IMR-90 (cell line): ENCODE data around the gene TRIM44.

Experiments
- BHLHE40 ChIP-seq: fragments of 150-350 bp; IDR thresholded peaks from 2 replicates; pipeline ENCODE4 v1.6.1; 2016; ENCODE audit warnings: mild to moderate bottlenecking, low read depth, low read length
- CTCF ChIP-seq: conservative IDR thresholded peaks from 2 replicates; pipeline ENCODE4 v1.5.1; 2012; ENCODE audit warnings: mild to moderate bottlenecking, low read depth, low read length, improper control_type of control experiment
- MAZ ChIP-seq: IDR thresholded peaks from 2 replicates; pipeline ENCODE4 v1.6.1; 2012; ENCODE audit warnings: low read depth, mild to moderate bottlenecking, low read length, improper control_type of control experiment, moderate library complexity, borderline replicate concordance
- POLR2A ChIP-seq: IDR thresholded peaks from 2 replicates; pipeline ENCODE4 v1.6.1; 2012; ENCODE audit warnings: mild to moderate bottlenecking, low read depth, low read length
- RAD21 ChIP-seq: IDR thresholded peaks from 2 replicates; pipeline ENCODE4 v1.6.1; 2012; ENCODE audit warnings: low read length, improper control_type of control experiment
- RCOR1 ChIP-seq: IDR thresholded peaks from 2 replicates; pipeline ENCODE4 v1.6.1; 2012; ENCODE audit warnings: mild to moderate bottlenecking, low read length, improper control_type of control experiment; ENCODE audit not compliant: insufficient replicate concordance
- RFX5 ChIP-seq: IDR thresholded peaks from 2 replicates; pipeline ENCODE4 v1.8.0; 2012; ENCODE audit warnings: low read depth, mild to moderate bottlenecking, low read length, moderate library complexity
- USF2 ChIP-seq: fragments of 150-350 bp; IDR thresholded peaks from 2 replicates; pipeline ENCODE4 v1.6.1; 2017; ENCODE audit warnings: mild to moderate bottlenecking, antibody characterized with exemption, low read length, low read depth

GRCh38 chr11:35794333-35794732, 131.8 kb downstream of the TRIM44 start:
- no peak for TF ChIP-seq CTCF
- TF ChIP-seq RCOR1 = no peak
- TF ChIP-seq BHLHE40 = no peak
- TF ChIP-seq RFX5 = no peak
- TF ChIP-seq MAZ = no peak
- no peak for TF ChIP-seq RAD21
- no peak for TF ChIP-seq USF2
- no peak for TF ChIP-seq POLR2A
